OCI-M1 (cell line): ENCODE data around the gene SAMD8.

Experiments
- DNase-seq: peaks from one replicate; lab custom pipeline; 2025; lab: John Stamatoyannopoulos, UW

Gene SAMD8

DNA sequence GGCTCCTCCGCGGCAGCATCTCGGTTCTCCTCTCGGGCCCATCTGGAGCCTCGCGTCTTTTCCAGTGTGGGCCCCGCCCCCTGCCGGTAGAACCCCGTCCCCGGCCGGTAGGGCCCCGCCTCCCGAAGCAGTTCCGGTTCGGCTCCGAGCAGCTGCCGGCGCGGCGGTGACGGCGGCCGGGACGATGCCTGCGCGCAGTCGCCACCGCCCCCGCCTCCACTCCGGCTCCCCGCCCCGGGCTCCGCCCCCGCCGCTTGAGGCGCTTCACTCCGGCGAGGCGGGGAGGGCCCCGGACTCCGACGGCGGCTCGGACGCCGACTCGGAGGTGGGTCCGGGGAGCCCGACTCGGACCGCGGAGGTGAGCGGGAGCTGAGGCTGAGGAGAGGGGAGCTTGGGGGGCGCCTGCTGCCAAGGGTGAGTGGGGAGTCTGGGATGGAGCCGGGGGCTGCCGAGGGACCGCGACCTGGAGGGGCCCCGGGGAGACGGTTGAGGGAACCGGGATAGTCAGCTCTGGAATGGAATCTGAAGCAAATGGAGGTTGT lies at the start of gene SAMD8:
Gene SAMD8, plus strand, starts transcription at position 292 of the 542 bp plus-strand sequence. CDS start 38,873 bp downstream, outside the sequence.
- DNase-seq, result peak; percentile 98

DNA sequence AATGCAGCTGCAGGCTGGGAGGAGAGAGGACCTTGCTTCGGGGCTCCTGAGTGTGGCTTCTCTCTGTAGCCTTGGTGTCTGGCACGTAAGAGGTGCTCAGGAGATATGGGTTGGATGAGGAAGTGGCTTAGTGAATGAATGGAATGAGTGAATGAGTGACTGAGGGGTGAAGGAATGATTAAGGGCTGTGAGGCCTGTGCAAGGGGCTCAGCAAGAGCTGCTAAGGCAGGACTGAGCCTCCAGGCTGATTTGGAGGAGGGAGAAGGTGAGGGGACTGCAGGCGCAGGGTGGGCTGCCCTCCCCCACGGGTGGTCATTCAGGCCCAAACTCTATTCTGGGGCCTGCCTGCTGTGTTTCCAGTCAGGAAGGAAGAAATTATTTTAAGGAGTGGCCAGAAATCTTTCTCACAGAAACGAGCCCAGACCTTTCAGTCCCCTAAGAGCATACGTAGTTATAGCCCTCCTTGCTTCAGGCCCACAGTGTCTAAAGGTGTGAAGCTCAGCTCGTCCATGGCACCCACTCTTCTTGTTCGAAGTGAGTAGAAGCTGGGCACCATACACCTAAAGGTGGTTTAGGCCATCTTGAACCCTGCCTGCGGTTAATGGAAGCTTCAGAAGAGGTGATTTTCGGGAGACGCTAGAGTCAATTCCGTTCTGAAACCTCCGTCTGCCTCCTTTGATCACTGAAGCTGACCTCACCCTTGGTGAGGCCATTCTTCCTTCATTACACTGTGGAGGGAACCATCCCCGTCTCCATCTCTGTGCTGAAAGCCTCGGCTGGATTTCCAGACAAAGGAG lies 49.5 kb upstream of the SAMD8 start:
- no peak for DNase-seq

DNA sequence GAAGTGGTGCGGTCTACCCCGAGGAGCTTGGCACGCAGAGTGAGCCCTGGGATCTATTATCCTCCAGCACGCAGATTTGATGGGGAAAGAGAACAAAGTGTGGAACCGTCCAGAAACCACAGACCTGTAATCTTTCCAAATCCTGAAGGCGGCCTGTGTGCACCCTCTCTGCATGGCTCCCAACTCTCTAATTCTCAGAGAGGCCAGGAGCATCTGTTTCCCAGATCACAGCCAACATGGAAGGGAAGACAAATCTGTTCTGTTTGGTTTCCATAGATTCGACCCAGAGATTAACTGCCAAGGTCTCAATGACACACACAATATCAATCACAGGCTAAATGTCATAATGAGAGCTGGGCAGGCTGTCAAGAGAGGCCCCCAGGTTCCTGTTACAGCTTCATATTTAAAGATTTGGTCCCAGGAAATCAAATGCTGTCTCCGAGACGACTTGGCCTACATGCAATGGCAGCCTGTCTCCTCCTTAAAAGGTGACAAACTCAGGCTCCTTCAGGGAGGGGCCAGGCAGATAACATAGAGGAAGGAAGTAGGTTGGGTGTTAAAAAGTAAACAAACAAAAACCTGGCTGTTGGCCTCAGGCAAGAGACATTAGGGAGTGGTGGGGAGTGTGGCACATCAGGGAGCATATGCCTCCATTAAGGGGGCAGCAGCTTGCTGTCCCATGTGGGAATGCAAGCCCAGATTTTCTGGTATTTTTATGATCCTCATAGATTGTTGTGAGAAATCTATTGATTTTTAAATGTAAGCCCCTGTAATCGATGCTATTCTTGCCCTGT lies 48.8 kb upstream of the SAMD8 start:
- DNase-seq, result no peak

DNA sequence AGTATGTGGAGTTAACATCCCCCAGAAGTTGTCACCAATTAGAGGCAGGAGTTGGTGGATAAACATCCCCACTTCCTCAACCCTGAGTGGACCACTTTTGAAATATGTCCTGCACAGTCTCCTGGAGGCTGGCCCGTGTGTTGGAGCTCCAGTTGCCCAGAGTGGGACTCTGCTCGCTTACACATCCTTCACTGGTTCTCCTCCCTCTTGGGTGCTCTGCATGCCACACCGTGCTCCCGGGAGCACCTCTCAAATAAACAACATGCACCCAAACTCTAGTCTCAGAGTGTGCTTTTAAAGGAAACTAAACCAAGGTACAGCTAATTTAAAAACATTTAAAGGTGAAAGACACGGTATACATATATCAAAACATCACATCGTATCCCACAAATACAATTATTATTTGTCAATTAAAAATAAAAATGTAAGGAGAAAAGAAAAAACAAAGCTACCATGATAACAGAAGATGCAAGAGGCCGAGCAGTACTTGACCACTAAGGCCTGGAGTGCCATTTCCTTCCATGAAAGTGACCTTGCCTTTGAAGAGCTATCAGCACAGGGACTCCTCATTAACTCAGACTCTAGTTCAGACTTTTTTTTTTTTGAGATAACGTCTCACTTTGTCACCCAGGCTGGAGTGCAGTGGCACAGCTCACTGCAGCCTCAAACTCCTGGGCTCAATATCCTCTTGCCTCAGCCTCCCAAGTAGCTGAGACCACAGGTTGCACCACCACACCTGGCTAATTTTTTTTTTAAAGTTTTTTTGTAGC lies 47.8 kb upstream of the SAMD8 start:
- no peak for DNase-seq

DNA sequence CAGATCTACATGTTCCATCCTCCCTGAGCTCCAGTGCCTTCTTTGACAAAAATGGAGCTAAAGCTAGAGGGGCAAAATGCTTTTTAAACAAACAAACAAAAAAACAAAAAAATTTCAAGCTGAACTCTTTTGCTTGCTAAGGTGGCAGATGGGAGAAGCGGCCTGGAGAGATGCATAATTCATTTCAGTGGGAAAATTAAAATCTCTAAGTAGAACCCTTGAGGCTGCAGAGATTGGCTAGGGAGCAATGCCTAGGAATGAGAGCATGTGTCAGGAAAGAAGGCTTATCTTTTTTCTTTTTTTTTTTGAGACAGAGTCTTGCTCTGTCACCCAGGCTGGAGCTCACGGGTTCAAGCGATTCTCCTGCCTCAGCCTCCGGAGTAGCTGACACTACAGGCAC lies 46.4 kb upstream of the SAMD8 start:
- DNase-seq, result no peak

DNA sequence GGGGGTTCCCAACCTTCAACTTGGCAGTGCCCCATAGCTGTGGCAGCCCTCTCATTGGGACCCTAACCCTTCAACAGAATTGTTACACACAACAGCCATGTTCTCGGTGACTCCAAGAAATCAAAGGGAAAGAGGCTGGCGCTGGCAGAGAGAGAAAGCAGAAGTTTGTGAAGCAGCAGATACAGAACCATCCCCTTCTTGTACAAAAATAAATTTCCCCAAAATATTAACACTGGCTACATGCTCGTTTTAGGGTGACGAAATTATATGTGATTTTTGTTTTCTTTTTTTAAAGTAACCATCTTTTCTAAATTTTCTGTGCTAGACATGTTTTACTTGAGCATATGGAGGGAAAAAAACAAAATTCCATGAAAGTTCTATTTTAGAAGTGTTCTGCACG lies 45.2 kb upstream of the SAMD8 start:
- DNase-seq, result no peak

DNA sequence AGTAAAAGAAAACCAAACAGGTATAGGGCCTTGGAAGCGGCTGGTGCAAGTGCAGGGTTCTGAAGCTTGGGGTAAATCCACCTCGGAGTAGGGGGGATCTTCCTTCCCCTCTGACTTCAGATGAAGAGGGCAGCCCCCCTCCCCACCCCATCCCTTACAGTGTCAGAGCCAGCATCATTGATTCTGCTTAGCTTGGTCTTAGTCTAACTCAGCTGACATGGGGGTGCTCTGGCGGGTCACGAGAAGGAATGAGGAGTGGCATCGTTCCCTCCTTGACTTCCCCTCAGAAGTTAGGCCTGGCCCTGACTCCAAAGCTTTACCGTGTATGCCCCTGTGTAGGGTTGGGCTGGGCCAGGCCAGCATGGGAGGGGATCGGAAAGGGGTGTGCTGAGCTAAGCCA lies 44.2 kb upstream of the SAMD8 start:
- no peak for DNase-seq

DNA sequence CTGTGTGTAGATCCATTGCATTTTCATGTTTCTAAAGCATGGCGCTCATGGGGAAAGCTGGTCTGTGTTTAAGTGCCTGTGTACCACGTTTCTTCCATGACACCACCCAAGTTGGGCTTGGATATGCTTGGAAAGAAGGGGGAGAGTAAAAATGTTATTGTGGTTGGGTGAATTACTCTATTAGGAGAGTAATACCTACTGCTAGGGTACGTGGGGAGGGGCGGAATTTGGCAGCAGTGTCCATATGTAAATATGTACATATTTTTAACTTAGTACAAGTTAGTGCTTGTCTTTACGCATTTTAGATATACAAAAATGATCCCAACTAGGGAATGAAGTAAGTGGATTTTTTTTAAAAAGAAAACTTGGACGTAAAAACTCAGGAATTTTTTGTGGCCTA lies 42.9 kb upstream of the SAMD8 start:
- no peak for DNase-seq

DNA sequence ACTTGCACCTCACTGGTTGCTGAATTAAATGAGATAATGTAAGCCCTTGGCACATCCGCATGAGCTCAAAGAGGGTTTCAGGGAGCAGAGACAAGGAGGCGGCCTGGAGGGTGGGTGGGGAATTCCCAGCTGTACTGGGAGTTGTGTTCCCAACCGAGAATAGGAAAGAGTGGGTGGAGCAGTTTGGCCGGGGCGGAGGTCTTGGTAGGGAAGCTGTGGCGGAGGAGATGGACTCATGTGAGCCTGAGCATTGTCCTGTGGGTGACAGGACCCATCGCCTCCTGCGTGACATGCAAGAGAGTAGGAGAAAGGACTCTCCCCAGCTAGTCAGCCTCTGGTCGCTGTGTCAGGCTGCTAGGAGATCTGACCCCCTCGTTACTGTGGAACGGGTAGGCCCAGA lies 41.0 kb upstream of the SAMD8 start:
- DNase-seq, result no peak

DNA sequence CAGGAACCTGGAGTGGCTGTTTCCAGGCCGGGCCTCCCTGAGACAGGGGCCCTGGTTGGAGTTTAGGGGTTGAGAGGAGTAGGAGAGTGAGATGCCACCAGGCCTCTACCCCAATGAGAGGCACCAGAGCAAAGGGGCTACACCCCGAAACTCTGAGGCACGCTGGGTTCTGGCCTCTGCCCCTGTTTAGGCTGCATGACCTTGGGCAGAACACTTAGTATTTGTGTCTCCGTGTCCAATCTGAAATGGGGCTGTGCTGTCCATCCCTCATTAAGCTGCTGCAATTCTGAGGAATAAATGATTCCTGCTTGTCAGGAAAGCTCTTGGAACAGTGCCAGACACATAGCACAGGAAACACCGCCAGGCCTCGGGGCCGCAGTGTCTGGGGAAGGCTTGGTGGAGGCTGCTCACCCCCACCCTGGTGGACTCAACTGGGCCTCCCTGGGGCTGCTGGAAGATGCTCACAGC lies 40.5 kb upstream of the SAMD8 start:
- no peak for DNase-seq

DNA sequence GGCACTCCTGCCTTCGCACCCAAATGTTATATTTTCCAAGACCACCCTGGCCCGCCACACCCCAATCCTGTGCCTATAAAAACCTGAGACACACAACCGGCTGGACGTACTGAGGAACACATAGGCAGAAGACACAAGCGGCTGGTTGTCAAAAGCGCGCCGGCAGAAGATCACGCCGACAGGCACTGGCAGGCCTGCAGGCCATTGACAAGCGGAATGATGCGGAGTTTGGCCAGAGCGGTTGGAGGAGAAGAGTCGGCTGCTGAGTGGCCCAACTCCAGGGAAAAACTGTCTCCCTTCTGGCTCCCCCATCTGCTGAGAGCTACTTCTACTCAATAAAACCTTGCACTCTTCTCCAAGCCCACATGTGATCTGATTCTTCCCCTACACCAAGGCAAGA lies 39.7 kb upstream of the SAMD8 start:
- no peak for DNase-seq

DNA sequence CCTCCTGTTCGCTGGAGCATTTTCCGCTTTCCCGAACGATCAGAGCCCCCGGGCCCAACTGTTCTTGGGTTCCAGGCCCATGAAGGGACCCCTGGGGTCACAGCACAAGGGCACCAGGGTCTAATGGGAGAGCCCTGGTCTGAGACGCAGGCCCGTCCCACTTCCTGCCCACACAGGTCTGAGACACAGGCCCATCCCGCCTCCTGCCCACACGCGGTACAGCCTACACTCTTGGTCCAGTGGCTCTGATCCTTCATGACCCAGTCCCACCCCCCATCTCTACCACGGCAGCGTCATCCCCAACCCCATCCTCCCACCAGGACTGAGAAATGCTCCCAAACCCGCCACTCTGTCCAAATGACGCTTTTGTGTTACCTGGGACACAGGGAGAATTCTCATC lies 38.7 kb upstream of the SAMD8 start:
- no peak for DNase-seq

DNA sequence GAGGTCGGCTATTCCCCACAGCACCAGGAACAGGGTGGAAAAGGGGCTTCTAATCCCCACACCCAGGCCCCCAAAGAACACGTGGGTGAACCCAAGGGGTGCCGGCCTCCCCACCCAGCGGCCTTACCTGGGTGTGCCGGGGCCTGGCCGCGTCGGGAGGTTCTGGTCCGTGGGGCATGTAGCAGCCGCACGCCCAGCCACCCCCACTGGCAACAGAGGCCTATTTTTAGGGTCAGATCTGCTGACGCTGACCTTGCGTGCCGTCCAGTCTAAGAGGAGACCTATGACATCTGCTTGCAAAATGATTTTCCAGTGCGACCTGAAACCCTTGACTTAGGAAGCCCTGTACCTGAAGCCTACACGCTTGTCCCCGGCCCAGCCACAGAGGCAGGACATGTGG lies 38.0 kb upstream of the SAMD8 start:
- DNase-seq, result no peak

DNA sequence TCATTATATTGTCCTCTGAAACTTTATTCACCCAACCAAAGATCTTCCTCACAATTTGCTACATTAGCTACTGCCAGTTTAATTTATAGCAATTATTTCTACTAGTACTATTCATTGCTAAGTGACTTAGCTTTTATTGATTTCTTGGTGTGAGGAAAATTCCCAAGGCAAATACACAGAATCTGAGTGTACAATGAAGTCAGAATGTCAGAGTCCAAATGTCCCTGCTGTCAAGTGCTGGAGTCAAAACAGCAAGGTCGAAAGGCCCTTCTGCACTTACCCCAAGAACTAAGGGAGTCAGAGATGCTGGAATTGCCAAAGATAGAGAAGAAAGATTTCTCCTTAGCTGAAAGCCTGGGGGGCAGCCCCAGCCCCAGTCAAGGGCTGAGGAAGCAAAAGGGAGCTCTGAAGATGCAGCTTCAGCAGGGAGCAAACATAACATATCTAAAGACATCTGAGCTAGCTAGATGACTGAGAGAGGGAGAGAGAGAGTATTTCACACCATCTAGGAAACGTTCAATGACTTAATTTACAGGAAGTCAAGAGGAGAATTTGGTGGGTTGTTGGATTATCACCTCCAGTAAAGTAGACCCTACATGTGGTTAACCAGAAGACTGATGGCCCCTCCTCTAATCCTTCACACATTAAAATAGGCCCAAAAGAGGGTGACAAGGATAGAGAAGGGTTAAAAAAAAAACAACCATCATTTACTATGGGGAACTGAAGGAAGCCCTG lies 36.6 kb upstream of the SAMD8 start:
- no peak for DNase-seq

DNA sequence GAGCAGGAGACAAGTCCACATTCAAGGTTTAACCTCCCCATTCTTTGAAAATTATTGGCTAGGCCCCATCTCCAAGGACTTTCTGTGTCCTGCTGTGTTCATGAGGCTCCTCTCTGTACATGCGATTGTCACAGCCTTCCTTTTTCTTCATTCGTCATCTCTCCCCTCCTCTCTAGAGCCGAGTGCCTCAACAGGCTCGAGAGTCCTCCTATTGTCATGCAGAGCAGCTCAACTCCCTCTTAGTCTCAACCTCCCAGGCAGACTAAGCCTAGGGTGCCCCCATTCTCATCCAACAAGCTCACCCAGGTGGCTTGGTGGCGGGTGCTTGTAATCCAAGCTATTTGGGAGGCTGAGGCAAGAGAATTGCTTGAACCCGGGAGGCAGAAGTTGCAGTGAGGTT lies 35.1 kb upstream of the SAMD8 start:
- no peak for DNase-seq

DNA sequence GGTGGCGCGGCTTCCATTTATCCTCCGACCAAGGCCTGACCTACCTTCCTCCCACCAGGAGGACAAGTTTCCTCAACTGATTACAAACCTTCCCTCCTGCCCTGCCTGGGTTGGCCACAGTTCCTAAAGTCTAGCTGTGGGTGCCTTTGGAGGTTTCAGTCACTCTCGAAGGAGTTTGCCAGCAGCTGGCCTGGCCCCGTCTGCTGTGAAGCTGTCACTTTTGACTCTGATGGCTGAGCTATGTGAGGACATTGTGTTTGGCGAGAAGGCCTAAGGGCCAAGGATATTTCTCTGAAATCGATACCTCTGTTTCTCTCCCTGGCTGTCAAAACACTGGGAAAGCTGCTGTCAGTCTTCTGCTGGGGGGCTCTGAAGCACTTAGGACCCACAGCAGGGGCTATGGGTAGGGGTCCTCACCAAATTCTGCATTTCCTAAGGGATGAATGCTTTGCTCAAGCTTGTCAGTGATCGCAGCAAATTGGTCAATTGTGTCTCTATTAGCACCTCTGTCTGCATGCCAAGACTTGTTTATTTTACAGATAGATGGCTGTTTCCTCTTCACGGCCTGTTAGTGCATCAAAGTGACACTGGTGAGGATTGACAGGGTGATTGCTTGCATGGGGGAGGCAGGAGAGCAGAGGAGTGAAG lies 31.9 kb upstream of the SAMD8 start:
- DNase-seq, result no peak

DNA sequence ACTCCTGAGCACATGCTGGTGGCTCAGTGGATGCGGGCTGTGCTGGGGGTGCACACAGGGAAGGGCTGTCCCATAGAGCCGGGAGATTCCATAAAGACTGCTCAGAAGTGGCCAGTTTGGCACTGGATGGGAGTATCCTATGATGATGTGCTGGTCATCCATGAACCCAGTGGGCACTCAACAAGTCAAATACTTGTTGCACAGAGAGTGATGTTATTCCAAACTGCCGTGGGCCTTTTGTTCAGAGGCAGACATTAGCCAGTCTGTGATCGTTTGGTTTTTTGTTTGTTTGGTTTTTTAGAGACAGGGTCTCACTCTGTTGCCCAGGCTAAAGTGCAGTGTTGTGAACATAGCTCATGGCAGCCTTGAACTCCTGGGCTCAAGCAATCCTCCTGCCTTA lies 30.9 kb upstream of the SAMD8 start:
- DNase-seq, result no peak

DNA sequence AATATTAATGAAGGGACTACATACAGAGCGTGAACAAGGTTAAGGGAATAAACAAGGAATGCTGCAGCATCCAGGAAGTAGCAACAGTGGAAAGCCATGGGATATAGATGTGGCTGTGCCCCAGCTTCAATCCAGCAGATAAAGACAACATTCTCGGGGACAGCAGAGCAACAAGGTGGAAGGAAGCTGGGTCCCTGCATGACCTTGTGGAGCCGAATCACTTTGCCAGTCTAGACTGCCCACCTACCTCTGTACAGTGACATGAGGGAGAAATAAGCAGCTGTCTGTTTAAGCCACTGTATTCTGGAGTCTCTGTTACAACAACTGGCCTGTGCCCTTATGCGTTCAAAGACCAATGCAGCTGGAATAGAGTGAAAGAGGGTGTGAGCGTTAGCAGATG lies 30.1 kb upstream of the SAMD8 start:
- DNase-seq, result no peak

DNA sequence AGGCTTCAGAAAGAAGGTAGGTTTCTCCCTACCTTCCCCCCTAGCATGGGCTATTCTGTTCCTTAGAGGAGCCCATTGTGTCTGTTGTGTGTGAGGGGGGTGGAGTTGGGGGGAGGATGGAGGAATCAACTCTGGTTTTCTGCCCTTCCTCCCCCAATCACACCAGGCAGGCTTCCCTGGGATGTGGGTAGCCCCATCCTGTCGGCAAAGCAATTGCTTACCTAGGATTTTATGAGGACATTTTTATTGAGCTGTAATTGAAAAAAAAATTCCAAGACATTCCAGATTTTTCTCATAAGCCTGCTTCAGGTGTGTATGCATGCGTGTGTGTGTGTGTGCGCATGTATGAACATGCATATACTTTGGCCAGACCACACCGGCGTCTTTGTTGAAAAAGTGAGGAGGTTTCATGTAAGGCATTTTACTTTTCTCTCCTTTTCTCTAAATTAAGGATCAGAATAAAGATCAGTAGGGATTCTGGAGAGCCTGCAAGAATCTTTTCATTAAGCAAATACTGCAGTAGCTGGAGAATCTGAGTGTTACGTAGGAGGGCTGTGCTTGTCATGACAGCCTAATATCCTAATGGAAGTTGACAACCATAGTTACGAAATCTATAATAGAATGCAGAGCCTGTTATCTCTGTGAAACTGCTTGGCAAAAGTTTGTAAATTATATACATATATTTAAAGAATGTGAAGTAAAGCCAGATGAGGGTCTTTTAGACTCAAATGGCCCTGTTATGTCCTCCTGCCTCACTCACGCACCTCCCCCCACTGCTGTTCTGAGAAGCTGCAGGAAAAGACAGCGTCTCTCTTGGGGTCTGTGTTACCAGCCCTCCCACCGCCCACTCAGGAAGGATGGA lies 27.3 kb upstream of the SAMD8 start:
- DNase-seq, result no peak

DNA sequence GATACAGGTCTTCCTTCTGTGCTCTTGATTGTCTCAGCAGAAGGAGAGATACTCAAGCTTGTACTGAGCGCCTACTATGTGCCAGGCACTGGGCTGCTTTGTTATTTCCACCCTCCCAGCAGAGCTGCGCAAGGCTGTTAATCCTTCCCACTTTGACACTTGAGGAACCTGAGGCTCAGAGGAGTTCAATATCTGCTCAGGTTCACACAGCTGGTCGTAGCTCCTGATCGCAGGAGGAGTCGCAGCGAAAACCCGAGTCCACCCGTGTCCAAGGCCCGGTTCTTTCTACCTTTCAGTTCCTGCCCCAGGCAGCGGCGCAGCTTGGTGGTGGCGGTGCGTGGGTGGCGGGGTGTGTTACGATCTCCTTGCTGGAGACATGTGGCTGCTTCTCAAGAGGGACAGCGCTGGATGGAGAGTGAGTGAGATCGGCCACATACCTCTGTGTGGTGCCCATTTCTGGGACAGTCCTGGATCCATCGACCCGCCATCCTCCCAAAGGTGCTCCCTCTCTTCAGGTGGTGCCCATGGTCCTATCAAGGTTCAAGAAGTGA lies 26.5 kb upstream of the SAMD8 start:
- no peak for DNase-seq
